IMR-90 (cell line): Measurements from ENCODE around the gene ADARB2. TPM values are rescaled to one million over a fixed set of nuclear protein-coding genes. Genes with fewer than 3 reads are reported as not detected.

Experiments used
- ATAC-seq: fragments of 200-7000 bp; cut with Tn5 transposase; 2 replicates; pipeline ENCODE4 v1.9.1; 2020; ENCODE audit warnings: low read depth, mild to moderate bottlenecking, moderate library complexity
- BruUV-seq: library from RNA; stranded (reverse); fragments of 400-500 nt; replicated peaks from 2 replicates; lab custom pipeline; 2021; lab: Mats Ljungman, UMichigan
- CTCF ChIA-PET: fragments of 300-600 bp; formaldehyde crosslinking; extraction: SDS; loops from one replicate; lab custom pipeline; 2021; ENCODE audit warnings: antibody characterized with exemption; lab: Yijun Ruan, JAX
- POLR2A ChIA-PET: fragments of 300-600 bp; sonication (Branson Sonifier 250); formaldehyde crosslinking; loops from one replicate; lab custom pipeline; 2022; ENCODE audit warnings: antibody characterized with exemption; ENCODE audit not compliant: unreplicated experiment; lab: Charles Lee
- DNase-seq: peaks from one replicate; pipeline ENCODE4 v3.0.0; 2013
- H2AFZ ChIP-seq: replicated peaks from 2 replicates; pipeline ENCODE3; 2013; ENCODE audit warnings: low read length, mild to moderate bottlenecking; ENCODE audit not compliant: poor library complexity
- H2AK5ac ChIP-seq: 2 replicates; pipeline ENCODE4 v1.6.1; 2013; ENCODE audit warnings: low read depth, low read length, inconsistent platforms
- H2AK9ac ChIP-seq: replicated peaks from 2 replicates; pipeline ENCODE3; 2013; ENCODE audit warnings: mild to moderate bottlenecking, low read depth, low read length, moderate library complexity; ENCODE audit not compliant: poor library complexity
- H2BK120ac ChIP-seq: 2 replicates; pipeline ENCODE4 v1.6.1; 2013; ENCODE audit warnings: low read depth, low read length, inconsistent platforms
- H2BK15ac ChIP-seq: 3 replicates; pipeline ENCODE4 v1.6.1; 2013; ENCODE audit warnings: low read depth, low read length, inconsistent platforms
- H2BK20ac ChIP-seq: 2 replicates; pipeline ENCODE4 v1.6.1; 2013; ENCODE audit warnings: low read depth, mild to moderate bottlenecking, inconsistent platforms, low read length, moderate library complexity
- H2BK5ac ChIP-seq: 2 replicates; pipeline ENCODE4 v1.6.1; 2013; ENCODE audit warnings: mild to moderate bottlenecking, low read depth, low read length, inconsistent platforms; ENCODE audit not compliant: poor library complexity, severe bottlenecking
- H3K14ac ChIP-seq: replicated peaks from 2 replicates; pipeline ENCODE4 v1.6.1; 2013; ENCODE audit warnings: low read depth, low read length, inconsistent platforms
- H3K18ac ChIP-seq: 2 replicates; pipeline ENCODE4 v1.6.1; 2013; ENCODE audit warnings: low read depth, low read length, control low read depth
- H3K23ac ChIP-seq: 2 replicates; pipeline ENCODE4 v1.6.1; 2013; ENCODE audit warnings: low read depth, low read length, inconsistent platforms
- H3K27ac ChIP-seq: 2 replicates; pipeline ENCODE4 v1.5.1; 2013; ENCODE audit warnings: mild to moderate bottlenecking, control low read depth, low read length; ENCODE audit not compliant: insufficient read depth
- H3K27me3 ChIP-seq: 2 replicates; pipeline ENCODE4 v1.6.1; 2013; ENCODE audit warnings: low read length; ENCODE audit not compliant: control insufficient read depth, insufficient read depth
- H3K36me3 ChIP-seq: 2 replicates; pipeline ENCODE4 v1.6.1; 2013; ENCODE audit warnings: low read length, mixed read lengths; ENCODE audit not compliant: control insufficient read depth, insufficient read depth
- H3K4ac ChIP-seq: 2 replicates; pipeline ENCODE4 v1.6.1; 2013; ENCODE audit warnings: low read depth, low read length, inconsistent platforms
- H3K4me1 ChIP-seq: 2 replicates; pipeline ENCODE4 v1.6.1; 2013; ENCODE audit warnings: low read length, mixed read lengths; ENCODE audit not compliant: control insufficient read depth, insufficient read depth
- H3K4me2 ChIP-seq: 2 replicates; pipeline ENCODE4 v1.6.1; 2013; ENCODE audit warnings: low read depth, mild to moderate bottlenecking, control low read depth, low read length, moderate library complexity
- H3K4me3 ChIP-seq: 2 replicates; pipeline ENCODE4 v1.5.1; 2013; ENCODE audit warnings: low read depth, mild to moderate bottlenecking, control low read depth, low read length, moderate library complexity; ENCODE audit not compliant: insufficient read depth
- H3K56ac ChIP-seq: 2 replicates; pipeline ENCODE4 v1.6.1; 2013; ENCODE audit warnings: low read length, inconsistent platforms; ENCODE audit not compliant: insufficient read depth; ENCODE audit errors: extremely low read depth
- H3K79me1 ChIP-seq, 2 experiments: 2 replicates each; pipeline ENCODE4 v1.6.1; 2013; ENCODE audit warnings: low read length in 2 of 2, inconsistent platforms in 1 of 2, low read depth in 1 of 2
- H3K9ac ChIP-seq: 2 replicates; pipeline ENCODE4 v1.6.1; 2013; ENCODE audit warnings: low read depth, low read length, control low read depth
- H3K9me1 ChIP-seq: 2 replicates; pipeline ENCODE4 v1.6.1; 2013; ENCODE audit warnings: low read length, inconsistent platforms; ENCODE audit not compliant: insufficient read depth
- H3K9me3 ChIP-seq: 2 replicates; pipeline ENCODE4 v1.6.1; 2013; ENCODE audit warnings: low read length; ENCODE audit not compliant: control insufficient read depth, insufficient read depth
- H4K20me1 ChIP-seq: 2 replicates; pipeline ENCODE4 v1.6.1; 2013; ENCODE audit warnings: low read length, inconsistent platforms; ENCODE audit not compliant: insufficient read depth
- H4K5ac ChIP-seq: 2 replicates; pipeline ENCODE4 v1.6.1; 2013; ENCODE audit warnings: mild to moderate bottlenecking, low read depth, low read length, control low read depth
- H4K8ac ChIP-seq, 2 experiments: 2 replicates each; pipeline ENCODE4 v1.6.1; 2013; ENCODE audit warnings: low read depth in 2 of 2, low read length in 2 of 2, control low read depth in 1 of 2, inconsistent platforms in 1 of 2
- H4K91ac ChIP-seq: 2 replicates; pipeline ENCODE4 v1.6.1; 2013; ENCODE audit warnings: low read depth, low read length, inconsistent platforms; ENCODE audit not compliant: insufficient read depth
- BHLHE40 ChIP-seq: fragments of 150-350 bp; IDR thresholded peaks from 2 replicates; pipeline ENCODE4 v1.6.1; 2016; ENCODE audit warnings: mild to moderate bottlenecking, low read depth, low read length
- CEBPB ChIP-seq: IDR thresholded peaks from 2 replicates; pipeline ENCODE4 v1.6.1; 2012; ENCODE audit warnings: low read depth, low read length, improper control_type of control experiment
- CHD1 ChIP-seq: IDR thresholded peaks from 2 replicates; pipeline ENCODE4 v1.6.1; 2012; ENCODE audit warnings: low read depth, low read length, improper control_type of control experiment
- FOS ChIP-seq: fragments of 150-350 bp; IDR thresholded peaks from 2 replicates; pipeline ENCODE4 v1.6.1; 2016; ENCODE audit warnings: low read depth, low read length
- MAFK ChIP-seq: IDR thresholded peaks from 2 replicates; pipeline ENCODE4 v1.6.1; 2012; ENCODE audit warnings: low read depth, low read length, improper control_type of control experiment
- MAZ ChIP-seq: IDR thresholded peaks from 2 replicates; pipeline ENCODE4 v1.6.1; 2012; ENCODE audit warnings: low read depth, mild to moderate bottlenecking, low read length, improper control_type of control experiment, moderate library complexity, borderline replicate concordance
- MXI1 ChIP-seq: IDR thresholded peaks from 2 replicates; pipeline ENCODE4 v1.6.1; 2012; ENCODE audit warnings: low read depth, mild to moderate bottlenecking, low read length, moderate library complexity, borderline replicate concordance
- NFE2L2 ChIP-seq: fragments of 150-350 bp; IDR thresholded peaks from 2 replicates; pipeline ENCODE4 v1.6.1; 2016; ENCODE audit warnings: low read depth, mild to moderate bottlenecking, low read length
- POLR2A ChIP-seq: IDR thresholded peaks from 2 replicates; pipeline ENCODE4 v1.6.1; 2012; ENCODE audit warnings: mild to moderate bottlenecking, low read depth, low read length
- RAD21 ChIP-seq: IDR thresholded peaks from 2 replicates; pipeline ENCODE4 v1.6.1; 2012; ENCODE audit warnings: low read length, improper control_type of control experiment
- RCOR1 ChIP-seq: IDR thresholded peaks from 2 replicates; pipeline ENCODE4 v1.6.1; 2012; ENCODE audit warnings: mild to moderate bottlenecking, low read length, improper control_type of control experiment; ENCODE audit not compliant: insufficient replicate concordance
- RFX5 ChIP-seq: IDR thresholded peaks from 2 replicates; pipeline ENCODE4 v1.8.0; 2012; ENCODE audit warnings: low read depth, mild to moderate bottlenecking, low read length, moderate library complexity
- SMC3 ChIP-seq: fragments of 150-350 bp; IDR thresholded peaks from 2 replicates; pipeline ENCODE4 v1.6.1; 2016; ENCODE audit warnings: low read depth, mild to moderate bottlenecking, antibody characterized with exemption, low read length, moderate library complexity
- WGBS, 2 experiments: methylation state at CpG; one replicate each; pipeline versions ENCODE4 v1.1.5 to v1.1.7; 2013; ENCODE audit warnings: missing lambda C conversion rate in 2 of 2; ENCODE audit not compliant: insufficient read length in 1 of 2; ENCODE audit errors: extremely low coverage in 2 of 2; 5-methylcytosine and 5-hydroxymethylcytosine counted together
- dilution Hi-C: fragments of 300-500 bp; cut with HindIII; formaldehyde crosslinking; loops from one replicate; pipeline ENCODE4 v1.14.3; 2018; ENCODE audit warnings: low sequenced_read_pairs; ENCODE audit not compliant: unreplicated experiment
- in situ Hi-C: fragments of 300-500 bp; cut with MboI; formaldehyde crosslinking; loops from 3 replicates; pipeline ENCODE4 v1.14.3; 2019; ENCODE audit warnings: low sequenced_read_pairs, inconsistent platforms, mixed read lengths
- intact Hi-C: fragments of 100-400 bp; cut with micrococcal nuclease; formaldehyde crosslinking; loops from 2 replicates; pipeline ENCODE4 v1.10.0; 2022
- polyA plus RNA-seq, 3 experiments: library from polyadenylated mRNA; depleted of rRNA; stranded (reverse); fragments of >200 nt; gene quantifications; 2 replicates each; pipeline ENCODE4 v1.2.3, GENCODE V29; 2012; ENCODE audit warnings: low replicate concordance in 1 of 3
- total RNA-seq: library from RNA; depleted of rRNA; stranded (reverse); fragments of >200 nt; gene quantifications from 2 replicates; pipeline ENCODE4 v1.2.3, GENCODE V29; 2012
- TF ChIP-seq, protein P1 (sequence below): fragments of 150-350 bp; IDR thresholded peaks from 2 replicates; pipeline ENCODE4 v1.6.1; 2017; ENCODE audit warnings: mild to moderate bottlenecking, antibody characterized with exemption, low read length, low read depth
- TF ChIP-seq, protein P2 (sequence below): fragments of 150-350 bp; IDR thresholded peaks from 2 replicates; pipeline ENCODE4 v1.6.1; 2016; ENCODE audit warnings: low read depth, mild to moderate bottlenecking, low read length, moderate library complexity, borderline replicate concordance
- TF ChIP-seq, protein P3 (sequence below): conservative IDR thresholded peaks from 2 replicates; pipeline ENCODE4 v1.5.1; 2012; ENCODE audit warnings: mild to moderate bottlenecking, low read depth, low read length, improper control_type of control experiment

ADARB2 gene
- total and polyA plus RNA-seq, 2 of the 4 experiments (the other 2 are of a cell fraction), result not detected

DNA sequence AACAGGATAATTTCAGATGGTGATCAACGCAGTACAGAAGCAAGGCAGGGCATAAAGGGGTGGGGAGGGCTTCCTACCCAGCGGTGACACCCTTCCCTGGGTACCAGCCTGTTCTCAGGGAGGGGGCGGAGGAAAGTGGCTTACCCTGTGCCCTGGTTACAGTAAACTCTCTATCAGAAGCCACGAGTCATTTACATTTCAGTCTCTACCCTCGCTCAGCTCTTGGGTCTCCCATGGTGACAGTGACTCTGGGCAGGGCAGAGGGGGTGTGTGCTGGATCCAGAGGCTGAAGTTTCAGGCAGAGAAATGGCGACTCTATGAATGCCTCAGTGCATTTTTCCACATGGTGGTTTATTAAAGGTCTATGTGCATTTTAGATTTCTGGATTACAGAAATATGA is 107.0 kb downstream of the ADARB2 start:
- no peak overlapping the region for H3K18ac ChIP-seq
- no peak overlapping the region for H2AFZ ChIP-seq
- H3K36me3 ChIP-seq, result no peaks in the 10 kb centered on the region
- no peaks in the 10 kb centered on the region for H4K20me1 ChIP-seq
- in situ Hi-C loops, result no loop called here
- H2BK5ac ChIP-seq, result no peak overlapping the region
- no peak overlapping the region for H3K56ac ChIP-seq
- H4K91ac ChIP-seq, result no peak overlapping the region
- H3K27me3 ChIP-seq, result no peaks in the 10 kb centered on the region
- no peak overlapping the region for H2BK20ac ChIP-seq
- no peak overlapping the region for H3K27ac ChIP-seq
- CTCF ChIA-PET, result no interaction called here
- no peak overlapping the region for H3K23ac ChIP-seq
- no peak overlapping the region for H3K4me2 ChIP-seq
- TF ChIP-seq MXI1 (no peak), POLR2A (no peak), MAFK (no peak), RCOR1 (no peak), BHLHE40 (no peak), FOS (no peak), CEBPB (no peak), CHD1 (no peak), RFX5 (no peak), SMC3 (no peak), RAD21 (no peak), MAZ (no peak), NFE2L2 (no peak)
- TF ChIP-seq, protein P1, sequence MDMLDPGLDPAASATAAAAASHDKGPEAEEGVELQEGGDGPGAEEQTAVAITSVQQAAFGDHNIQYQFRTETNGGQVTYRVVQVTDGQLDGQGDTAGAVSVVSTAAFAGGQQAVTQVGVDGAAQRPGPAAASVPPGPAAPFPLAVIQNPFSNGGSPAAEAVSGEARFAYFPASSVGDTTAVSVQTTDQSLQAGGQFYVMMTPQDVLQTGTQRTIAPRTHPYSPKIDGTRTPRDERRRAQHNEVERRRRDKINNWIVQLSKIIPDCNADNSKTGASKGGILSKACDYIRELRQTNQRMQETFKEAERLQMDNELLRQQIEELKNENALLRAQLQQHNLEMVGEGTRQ, result no peak
- TF ChIP-seq, protein P2, sequence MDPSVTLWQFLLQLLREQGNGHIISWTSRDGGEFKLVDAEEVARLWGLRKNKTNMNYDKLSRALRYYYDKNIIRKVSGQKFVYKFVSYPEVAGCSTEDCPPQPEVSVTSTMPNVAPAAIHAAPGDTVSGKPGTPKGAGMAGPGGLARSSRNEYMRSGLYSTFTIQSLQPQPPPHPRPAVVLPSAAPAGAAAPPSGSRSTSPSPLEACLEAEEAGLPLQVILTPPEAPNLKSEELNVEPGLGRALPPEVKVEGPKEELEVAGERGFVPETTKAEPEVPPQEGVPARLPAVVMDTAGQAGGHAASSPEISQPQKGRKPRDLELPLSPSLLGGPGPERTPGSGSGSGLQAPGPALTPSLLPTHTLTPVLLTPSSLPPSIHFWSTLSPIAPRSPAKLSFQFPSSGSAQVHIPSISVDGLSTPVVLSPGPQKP, result no peak
- TF ChIP-seq, protein P3, sequence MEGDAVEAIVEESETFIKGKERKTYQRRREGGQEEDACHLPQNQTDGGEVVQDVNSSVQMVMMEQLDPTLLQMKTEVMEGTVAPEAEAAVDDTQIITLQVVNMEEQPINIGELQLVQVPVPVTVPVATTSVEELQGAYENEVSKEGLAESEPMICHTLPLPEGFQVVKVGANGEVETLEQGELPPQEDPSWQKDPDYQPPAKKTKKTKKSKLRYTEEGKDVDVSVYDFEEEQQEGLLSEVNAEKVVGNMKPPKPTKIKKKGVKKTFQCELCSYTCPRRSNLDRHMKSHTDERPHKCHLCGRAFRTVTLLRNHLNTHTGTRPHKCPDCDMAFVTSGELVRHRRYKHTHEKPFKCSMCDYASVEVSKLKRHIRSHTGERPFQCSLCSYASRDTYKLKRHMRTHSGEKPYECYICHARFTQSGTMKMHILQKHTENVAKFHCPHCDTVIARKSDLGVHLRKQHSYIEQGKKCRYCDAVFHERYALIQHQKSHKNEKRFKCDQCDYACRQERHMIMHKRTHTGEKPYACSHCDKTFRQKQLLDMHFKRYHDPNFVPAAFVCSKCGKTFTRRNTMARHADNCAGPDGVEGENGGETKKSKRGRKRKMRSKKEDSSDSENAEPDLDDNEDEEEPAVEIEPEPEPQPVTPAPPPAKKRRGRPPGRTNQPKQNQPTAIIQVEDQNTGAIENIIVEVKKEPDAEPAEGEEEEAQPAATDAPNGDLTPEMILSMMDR, result no peak
- ATAC-seq (no peak), DNase-seq (no peak)
- no peaks in the 10 kb centered on the region for H3K9me1 ChIP-seq
- H2AK5ac ChIP-seq, result no peak overlapping the region
- intact Hi-C loops, result no loop called here
- no CpG with 5 or more reads among the region's 6 CpGs for WGBS, 2 experiments
- no TSS peak for BruUV-seq
- POLR2A ChIA-PET, result no interaction called here
- no peak overlapping the region for H4K8ac ChIP-seq
- no peak overlapping the region for H3K4me3 ChIP-seq
- H2AK9ac ChIP-seq, result no peak overlapping the region
- H4K5ac ChIP-seq, result no peak overlapping the region
- H3K4ac ChIP-seq, result no peak overlapping the region
- no peak overlapping the region for H3K9ac ChIP-seq
- no peaks in the 10 kb centered on the region for H3K4me1 ChIP-seq
- H3K14ac ChIP-seq, result no peak overlapping the region
- no peaks in the 10 kb centered on the region for H3K79me1 ChIP-seq
- dilution Hi-C loops, result no loop called here
- peaks cover 59% of the 10 kb centered on the region for H3K9me3 ChIP-seq
- H2BK120ac ChIP-seq, result no peak overlapping the region
- no peak overlapping the region for H2BK15ac ChIP-seq
